TTC549 (cell line): ENCODE data around the gene GORASP1.

Experiments
- FAIRE-seq: peaks from 2 replicates; lab custom pipeline; 2012; peaks lifted over from hg19 to GRCh38; lab: Jason Lieb, UNC

The GORASP1 gene

GRCh38 chr3:39141171-39141995, 34.0 kb upstream of the GORASP1 start:
- FAIRE-seq = no peak

GRCh38 chr3:39140341-39140971, 33.0 kb upstream of the GORASP1 start:
- no peak for FAIRE-seq

- FAIRE-seq = no peak
These were observed 32.0 kb upstream of the GORASP1 start for GRCh38 chr3:39139442-39139841.

GRCh38 chr3:39138804-39139415, 31.5 kb upstream of the GORASP1 start:
- no peak for FAIRE-seq

- FAIRE-seq = no peak
These were observed 30.8 kb upstream of the GORASP1 start for GRCh38 chr3:39137991-39138803.

- no peak for FAIRE-seq
These were observed 30.1 kb upstream of the GORASP1 start for GRCh38 chr3:39137435-39137936.

- no peak for FAIRE-seq
These were observed 29.4 kb upstream of the GORASP1 start for GRCh38 chr3:39136533-39137434.

GRCh38 chr3:39135170-39135805, 27.9 kb upstream of the GORASP1 start:
- FAIRE-seq = no peak

- FAIRE-seq = no peak
These were observed 26.9 kb upstream of the GORASP1 start for GRCh38 chr3:39134305-39134704.

GRCh38 chr3:39133822-39134221, 26.4 kb upstream of the GORASP1 start:
- no peak for FAIRE-seq

- no peak for FAIRE-seq
These were observed 25.7 kb upstream of the GORASP1 start for GRCh38 chr3:39133093-39133490.

- no peak for FAIRE-seq
These were observed 25.0 kb upstream of the GORASP1 start for GRCh38 chr3:39132096-39133092.

- FAIRE-seq = no peak
These were observed 23.4 kb upstream of the GORASP1 start for GRCh38 chr3:39130693-39131265.

GRCh38 chr3:39130026-39130425, 22.6 kb upstream of the GORASP1 start:
- no peak for FAIRE-seq

GRCh38 chr3:39128951-39129350, 21.5 kb upstream of the GORASP1 start:
- FAIRE-seq = no peak

GRCh38 chr3:39127908-39128304, 20.5 kb upstream of the GORASP1 start:
- no peak for FAIRE-seq

- no peak for FAIRE-seq
These were observed 20.0 kb upstream of the GORASP1 start for GRCh38 chr3:39127269-39127907.

GRCh38 chr3:39126532-39127071, 19.2 kb upstream of the GORASP1 start:
- FAIRE-seq = no peak
